Measurements from ENCODE around the gene CDH15.

GRCh38 chr16:89143911-89144675 lies 27.5 kb upstream of the CDH15 start:
- no peak for TF ChIP-seq CTCF (IDR thresholded peaks at IDR 0.05)
- no peak for TF ChIP-seq STAT6 (CRISPR knock-in tag; conservative IDR thresholded peaks at IDR 0.05; ENCODE audit: low read depth)
- no peak for TF ChIP-seq MAX (CRISPR knock-in tag; IDR thresholded peaks at IDR 0.05)
- no peak for TF ChIP-seq MYBL2 (CRISPR knock-in tag; IDR thresholded peaks at IDR 0.05)
- TF ChIP-seq SP1 (CRISPR knock-in tag; conservative IDR thresholded peaks at IDR 0.05): no peak
- no peak for TF ChIP-seq NFE2L1 (CRISPR knock-in tag; IDR thresholded peaks at IDR 0.05)
- TF ChIP-seq ZNF121 (CRISPR knock-in tag; IDR thresholded peaks at IDR 0.05): no peak
- TF ChIP-seq, protein P1, sequence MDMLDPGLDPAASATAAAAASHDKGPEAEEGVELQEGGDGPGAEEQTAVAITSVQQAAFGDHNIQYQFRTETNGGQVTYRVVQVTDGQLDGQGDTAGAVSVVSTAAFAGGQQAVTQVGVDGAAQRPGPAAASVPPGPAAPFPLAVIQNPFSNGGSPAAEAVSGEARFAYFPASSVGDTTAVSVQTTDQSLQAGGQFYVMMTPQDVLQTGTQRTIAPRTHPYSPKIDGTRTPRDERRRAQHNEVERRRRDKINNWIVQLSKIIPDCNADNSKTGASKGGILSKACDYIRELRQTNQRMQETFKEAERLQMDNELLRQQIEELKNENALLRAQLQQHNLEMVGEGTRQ (CRISPR knock-in tag; IDR thresholded peaks at IDR 0.05): no peak
- no peak for TF ChIP-seq ZMAT4 (CRISPR knock-in tag; IDR thresholded peaks at IDR 0.05)
- TF ChIP-seq, protein P2, sequence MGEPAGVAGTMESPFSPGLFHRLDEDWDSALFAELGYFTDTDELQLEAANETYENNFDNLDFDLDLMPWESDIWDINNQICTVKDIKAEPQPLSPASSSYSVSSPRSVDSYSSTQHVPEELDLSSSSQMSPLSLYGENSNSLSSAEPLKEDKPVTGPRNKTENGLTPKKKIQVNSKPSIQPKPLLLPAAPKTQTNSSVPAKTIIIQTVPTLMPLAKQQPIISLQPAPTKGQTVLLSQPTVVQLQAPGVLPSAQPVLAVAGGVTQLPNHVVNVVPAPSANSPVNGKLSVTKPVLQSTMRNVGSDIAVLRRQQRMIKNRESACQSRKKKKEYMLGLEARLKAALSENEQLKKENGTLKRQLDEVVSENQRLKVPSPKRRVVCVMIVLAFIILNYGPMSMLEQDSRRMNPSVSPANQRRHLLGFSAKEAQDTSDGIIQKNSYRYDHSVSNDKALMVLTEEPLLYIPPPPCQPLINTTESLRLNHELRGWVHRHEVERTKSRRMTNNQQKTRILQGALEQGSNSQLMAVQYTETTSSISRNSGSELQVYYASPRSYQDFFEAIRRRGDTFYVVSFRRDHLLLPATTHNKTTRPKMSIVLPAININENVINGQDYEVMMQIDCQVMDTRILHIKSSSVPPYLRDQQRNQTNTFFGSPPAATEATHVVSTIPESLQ (CRISPR knock-in tag; IDR thresholded peaks at IDR 0.05): no peak
- no peak for TF ChIP-seq FOXP1 (CRISPR knock-in tag; IDR thresholded peaks at IDR 0.05; ENCODE audit: borderline replicate concordance)
- TF ChIP-seq ELF4 (CRISPR knock-in tag; IDR thresholded peaks at IDR 0.05; ENCODE audit: low read depth): no peak

Measured in WTC11 (cell line).